GM19328 (cell line): ENCODE results near the gene SPATA31D3.
"Not testable (repeated sequence)": the region's sequence is repeated elsewhere in the genome, so short reads cannot be mapped to it uniquely, and the experiment has no call there.

Experiments used
- ATAC-seq: cut with Tn5 transposase; IDR thresholded peaks from one replicate; pipeline ENCODE4 v1.9.1; 2021; ENCODE audit warnings: mild to moderate bottlenecking, moderate library complexity; ENCODE audit not compliant: unreplicated experiment

SPATA31D3 gene

DNA sequence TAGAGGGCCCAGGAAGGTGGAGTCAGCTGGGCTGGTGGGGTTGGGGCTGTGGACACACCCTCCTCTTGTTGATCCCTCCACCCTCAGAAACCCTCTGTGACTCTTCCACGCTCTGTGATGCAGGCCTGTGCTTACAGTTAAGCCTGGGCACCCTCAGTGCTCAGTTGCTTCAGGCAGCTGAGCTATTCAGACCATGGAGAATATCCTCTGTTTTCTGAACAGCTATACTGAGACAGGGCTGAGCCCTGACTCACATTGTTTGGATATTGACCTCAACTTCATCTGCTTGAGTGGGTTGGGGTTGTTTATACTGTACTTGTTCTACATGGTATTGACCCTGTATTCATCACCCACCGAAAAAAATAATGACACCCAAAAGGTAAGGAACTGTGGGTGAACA is at the start of gene SPATA31D3:
SPATA31D3 (plus strand) TSS at position 108 of the 400 bp plus-strand sequence; CDS start at position 194, 86 bp downstream.
- ATAC-seq, result not testable (repeated sequence)

DNA sequence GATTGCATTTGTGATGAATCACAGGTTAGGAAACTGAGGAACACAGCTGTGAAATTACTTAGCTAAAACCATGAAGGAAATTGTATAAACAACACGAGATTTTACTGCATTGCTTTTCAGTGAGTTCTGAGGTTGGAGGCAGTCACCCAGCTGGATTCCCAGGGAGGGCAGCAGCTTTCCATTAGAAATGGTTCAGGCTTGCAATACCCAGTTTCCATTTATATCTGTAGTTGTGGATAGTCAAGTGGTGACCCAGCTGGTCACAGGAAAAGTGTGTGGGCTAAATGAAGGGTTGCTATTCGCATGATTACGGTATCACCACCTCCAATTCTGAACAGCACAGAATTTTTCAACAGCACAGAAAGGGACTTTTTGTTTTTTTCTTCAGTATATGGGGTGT is 49.4 kb upstream of the SPATA31D3 start:
- ATAC-seq, result no peak

DNA sequence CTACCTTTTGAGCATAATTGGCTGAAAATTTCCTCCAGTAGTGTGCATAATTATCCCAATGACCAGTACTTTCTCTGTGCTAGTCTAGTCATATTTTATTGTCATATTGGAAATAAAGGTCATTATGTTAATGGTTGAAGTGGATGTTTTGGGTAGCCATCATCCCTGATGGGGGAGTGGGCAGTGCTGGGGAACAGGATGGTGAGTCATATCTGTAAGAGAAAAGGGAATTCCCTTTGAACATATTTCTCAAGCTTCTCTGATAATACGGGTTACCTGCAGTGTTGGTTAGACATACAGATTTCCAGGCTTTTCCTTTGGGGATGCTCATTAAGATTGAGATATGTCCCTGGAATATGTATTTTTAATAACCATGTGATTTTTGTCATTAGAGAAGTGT is 48.4 kb upstream of the SPATA31D3 start:
- no peak for ATAC-seq

DNA sequence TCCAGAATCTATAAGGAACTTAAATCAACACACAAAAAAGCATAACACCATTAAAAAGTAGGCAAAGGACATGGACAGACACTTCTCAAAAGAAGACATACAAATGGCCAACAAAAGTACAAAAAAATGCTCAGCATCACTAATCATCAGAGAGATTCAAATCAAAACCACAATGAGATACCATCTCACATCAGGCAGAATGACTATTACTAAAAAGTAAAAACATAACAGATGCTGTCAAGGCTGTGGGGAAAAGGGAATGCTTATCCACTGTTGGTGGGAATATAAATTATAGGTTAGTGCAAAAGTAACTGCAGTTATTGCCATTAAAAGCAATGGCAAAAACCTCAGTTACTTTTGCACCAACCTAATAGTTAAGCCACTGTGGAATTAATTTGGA is 47.2 kb upstream of the SPATA31D3 start:
- no peak for ATAC-seq

DNA sequence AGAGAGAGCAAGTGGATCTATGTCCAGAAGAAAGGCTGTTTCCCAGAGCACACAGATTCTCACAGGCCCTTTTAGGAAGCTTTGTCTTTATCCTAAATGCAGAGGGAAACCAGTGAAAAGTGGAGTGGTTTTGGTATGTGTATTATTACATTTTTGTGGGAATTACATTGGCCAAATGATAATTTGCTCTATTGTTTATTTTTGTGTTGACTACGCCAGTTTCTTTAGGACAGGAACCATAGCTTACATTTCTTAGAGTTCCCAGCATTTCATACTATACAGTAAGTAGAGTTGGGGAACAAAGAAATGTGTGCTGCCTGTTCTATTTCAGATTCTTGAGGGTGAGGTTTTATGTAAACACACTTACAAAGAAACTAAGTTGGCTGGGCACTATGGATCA is 44.4 kb upstream of the SPATA31D3 start:
- ATAC-seq, result no peak

DNA sequence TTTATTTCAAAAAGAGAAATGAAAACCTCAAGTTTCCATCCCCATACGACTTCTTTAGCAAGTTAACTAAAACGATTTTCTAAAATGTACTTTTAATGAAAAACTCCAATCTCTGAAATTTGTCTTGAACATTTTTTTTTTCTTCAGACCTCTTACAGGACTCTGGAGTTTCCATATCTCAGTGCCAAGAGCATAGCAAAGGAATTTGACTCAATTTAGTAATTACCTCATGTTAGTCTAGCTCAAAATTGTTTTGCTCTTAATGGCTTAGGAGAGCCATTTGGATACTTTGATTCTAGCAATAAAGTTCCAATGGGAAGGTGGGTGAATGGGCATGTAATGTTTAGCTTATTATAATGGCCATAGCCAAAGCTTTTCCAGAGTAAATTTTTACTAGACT is 41.1 kb upstream of the SPATA31D3 start:
- no peak for ATAC-seq

DNA sequence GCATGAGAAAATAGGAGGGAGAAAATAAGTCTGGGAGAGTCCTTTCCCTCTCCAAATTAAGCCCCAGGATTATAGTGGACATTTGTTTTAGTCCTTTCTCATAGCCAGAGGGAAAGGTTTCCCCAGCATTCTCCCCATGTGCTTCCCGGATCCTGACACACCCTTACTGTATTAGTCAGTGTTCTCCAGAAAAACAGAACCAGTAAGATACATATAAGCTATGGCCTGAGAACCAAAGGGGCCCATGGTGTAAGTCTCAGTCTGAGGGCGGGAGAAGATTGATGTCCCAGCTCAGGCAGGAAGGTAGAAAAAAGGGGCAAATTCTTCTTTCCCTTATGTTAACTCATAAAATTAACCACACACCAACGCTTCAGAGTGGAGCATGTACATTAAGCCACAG is 40.7 kb upstream of the SPATA31D3 start:
- ATAC-seq, result no peak

DNA sequence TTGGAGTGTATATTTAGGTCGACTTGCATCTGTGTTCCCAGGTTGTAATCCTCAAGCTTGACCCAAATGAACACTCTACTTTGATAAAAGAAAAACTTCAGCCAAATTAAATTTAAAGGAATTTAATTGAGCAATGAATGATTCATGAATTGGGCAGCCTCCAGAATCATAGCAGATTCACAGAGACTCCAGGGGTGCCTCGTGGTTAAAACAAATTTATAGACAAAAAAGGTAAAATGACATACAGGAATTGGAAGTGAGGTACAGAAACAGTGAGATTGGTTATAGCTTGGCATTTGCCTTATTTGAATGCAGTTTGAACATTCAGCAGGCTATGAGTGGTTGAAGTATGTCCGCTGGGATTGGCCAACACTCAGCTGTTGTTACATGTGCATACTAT is 36.6 kb upstream of the SPATA31D3 start:
- no peak for ATAC-seq

DNA sequence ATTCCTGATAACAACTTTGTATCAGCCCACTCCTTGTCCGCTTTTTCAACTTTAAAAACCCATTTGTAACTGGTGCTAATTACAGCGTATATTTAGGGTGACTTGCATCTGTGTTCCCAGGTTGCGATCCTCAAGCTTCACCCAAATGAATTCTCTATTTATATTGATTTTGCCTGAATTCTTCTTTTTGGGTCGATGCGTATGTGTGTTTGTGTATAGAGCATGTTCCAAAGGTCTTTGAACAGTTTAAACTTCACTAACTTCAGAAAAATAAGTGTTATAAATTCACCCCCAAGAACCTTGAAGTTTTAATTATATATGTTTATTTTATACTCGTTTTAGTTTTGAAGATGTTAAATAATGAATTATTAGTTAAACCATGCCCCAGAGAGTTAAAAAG is 31.2 kb upstream of the SPATA31D3 start:
- no peak for ATAC-seq

DNA sequence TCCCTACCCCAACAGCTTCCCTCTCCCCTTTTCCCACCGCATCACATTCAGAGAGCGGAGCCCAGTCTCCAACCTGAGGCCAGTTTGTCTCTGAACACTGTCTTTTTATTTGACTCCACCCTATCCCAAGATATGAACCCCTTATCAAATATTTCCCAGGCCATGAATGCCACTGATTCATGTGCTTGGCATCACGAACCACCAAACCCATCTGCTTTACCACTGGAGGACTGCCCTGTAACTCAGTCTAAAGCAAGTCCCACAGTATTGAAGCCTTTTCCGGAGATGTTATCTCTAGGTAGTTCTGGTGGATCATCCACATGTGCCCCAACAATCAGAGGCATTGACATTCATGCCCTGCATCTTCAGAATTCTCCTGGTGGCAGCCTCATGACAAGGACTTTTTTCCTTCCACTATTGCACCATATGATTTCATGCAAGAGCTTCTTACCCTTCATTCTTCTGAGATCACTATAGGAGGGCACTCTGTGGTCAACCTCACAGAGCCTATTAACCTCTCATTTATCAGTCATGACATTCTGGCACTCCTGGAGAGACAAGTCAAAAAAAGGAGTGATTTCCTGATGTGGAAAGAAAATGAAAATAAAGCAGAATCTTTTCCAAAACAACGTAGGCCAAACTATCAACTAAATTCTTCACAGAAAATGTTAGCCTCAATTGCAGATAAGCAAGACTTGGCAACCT is 27.3 kb upstream of the SPATA31D3 start:
- ATAC-seq, result no peak

DNA sequence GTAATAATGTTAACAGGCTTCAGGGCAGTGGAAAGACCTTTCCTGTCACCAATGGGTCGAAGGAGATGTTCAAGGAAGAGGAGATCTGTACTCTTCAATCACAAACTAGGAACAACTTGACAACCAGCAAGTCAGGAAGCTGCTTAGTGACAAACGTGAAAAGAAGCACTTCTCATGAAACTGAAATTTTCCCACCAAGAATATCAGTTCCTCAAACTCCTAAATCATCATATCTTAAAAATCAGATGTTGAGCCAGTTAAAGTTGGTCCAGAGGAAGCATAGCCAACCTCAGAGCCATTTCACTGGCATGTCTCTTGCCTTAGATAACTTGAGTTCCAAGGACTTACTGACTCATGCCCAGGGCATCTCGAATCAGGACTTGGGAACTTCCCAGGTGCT is 24.8 kb upstream of the SPATA31D3 start:
- ATAC-seq, result not testable (repeated sequence)

DNA sequence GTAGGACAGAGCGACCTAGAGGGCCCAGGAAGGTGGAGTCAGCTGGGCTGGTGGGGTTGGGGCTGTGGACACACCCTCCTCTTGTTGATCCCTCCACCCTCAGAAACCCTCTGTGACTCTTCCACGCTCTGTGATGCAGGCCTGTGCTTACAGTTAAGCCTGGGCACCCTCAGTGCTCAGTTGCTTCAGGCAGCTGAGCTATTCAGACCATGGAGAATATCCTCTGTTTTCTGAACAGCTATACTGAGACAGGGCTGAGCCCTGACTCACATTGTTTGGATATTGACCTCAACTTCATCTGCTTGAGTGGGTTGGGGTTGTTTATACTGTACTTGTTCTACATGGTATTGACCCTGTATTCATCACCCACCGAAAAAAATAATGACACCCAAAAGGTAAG is 15.0 kb upstream of the SPATA31D3 start, which contains the start of gene SPATA31D4:
SPATA31D4 (plus strand) TSS at position 124 of the 400 bp plus-strand sequence; CDS start at position 210, 86 bp downstream.
- ATAC-seq, result not testable (repeated sequence)

DNA sequence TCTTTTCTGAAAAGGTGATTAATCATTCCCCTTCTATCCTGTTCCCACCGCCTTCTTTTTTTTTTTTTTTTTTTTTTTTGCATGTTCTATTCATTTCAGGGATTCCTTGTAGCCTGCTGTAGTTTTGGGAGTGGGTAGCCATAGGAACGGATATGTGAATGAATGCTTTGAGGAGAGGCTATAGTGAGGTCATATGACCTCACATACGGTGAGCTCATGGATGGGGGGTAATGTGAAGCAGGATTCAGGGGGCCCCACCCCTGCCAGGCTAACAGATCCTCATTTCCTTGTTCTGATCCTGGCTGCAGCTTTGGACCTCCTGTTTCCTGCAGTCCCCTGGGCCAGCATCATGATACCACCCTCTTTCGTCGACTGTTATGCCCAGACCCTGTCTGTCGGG is 13.2 kb upstream of the SPATA31D3 start:
- not testable (repeated sequence) for ATAC-seq

DNA sequence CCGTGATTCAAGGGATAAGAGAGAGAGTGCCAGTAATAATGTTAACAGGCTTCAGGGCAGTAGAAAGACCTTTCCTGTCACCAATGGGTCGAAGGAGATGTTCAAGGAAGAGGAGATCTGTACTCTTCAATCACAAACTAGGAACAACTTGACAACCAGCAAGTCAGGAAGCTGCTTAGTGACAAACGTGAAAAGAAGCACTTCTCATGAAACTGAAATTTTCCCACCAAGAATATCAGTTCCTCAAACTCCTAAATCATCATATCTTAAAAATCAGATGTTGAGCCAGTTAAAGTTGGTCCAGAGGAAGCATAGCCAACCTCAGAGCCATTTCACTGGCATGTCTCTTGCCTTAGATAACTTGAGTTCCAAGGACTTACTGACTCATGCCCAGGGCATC is 9.8 kb upstream of the SPATA31D3 start:
- not testable (repeated sequence) for ATAC-seq

DNA sequence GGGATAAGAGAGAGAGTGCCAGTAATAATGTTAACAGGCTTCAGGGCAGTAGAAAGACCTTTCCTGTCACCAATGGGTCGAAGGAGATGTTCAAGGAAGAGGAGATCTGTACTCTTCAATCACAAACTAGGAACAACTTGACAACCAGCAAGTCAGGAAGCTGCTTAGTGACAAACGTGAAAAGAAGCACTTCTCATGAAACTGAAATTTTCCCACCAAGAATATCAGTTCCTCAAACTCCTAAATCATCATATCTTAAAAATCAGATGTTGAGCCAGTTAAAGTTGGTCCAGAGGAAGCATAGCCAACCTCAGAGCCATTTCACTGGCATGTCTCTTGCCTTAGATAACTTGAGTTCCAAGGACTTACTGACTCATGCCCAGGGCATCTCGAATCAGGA is 5.3 kb downstream of the SPATA31D3 start:
- not testable (repeated sequence) for ATAC-seq

DNA sequence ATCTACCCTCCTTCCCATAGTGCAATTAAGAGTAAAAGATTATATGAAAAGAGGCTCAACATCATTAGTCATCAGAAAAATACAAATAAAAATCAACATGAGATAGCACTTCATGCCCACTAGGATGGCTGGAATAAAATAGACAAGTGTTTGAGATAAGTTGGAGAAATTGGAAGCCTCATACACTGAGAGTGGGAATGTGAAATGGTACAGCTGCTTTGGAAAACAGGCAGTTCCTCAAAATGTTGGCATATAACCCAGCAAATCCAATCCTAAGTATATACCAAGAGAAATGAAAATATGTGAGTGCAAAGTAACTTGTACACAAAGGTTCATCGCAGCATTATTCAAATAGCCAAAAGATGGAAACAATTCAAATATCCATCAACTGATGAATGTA is 9.8 kb downstream of the SPATA31D3 start:
- no peak for ATAC-seq

DNA sequence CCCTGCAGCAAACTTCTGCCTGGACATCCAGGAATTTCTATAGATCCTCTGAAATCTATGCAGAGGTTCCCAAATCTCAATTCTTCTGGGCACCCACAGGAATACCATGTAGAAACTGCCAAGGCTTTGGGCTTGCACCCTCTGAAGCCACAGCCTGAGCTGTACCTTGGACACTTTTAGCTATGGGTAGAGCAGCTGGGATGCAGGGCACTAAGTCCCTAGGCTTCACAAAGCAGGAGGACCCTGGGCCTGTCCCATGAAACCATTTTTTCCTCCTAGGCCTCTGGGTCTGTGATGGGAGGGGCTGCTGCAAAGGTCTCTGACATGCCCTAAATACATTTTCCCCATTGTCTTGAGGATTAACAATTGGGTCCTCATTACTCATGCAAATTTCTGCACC is 12.3 kb downstream of the SPATA31D3 start:
- ATAC-seq, result no peak

DNA sequence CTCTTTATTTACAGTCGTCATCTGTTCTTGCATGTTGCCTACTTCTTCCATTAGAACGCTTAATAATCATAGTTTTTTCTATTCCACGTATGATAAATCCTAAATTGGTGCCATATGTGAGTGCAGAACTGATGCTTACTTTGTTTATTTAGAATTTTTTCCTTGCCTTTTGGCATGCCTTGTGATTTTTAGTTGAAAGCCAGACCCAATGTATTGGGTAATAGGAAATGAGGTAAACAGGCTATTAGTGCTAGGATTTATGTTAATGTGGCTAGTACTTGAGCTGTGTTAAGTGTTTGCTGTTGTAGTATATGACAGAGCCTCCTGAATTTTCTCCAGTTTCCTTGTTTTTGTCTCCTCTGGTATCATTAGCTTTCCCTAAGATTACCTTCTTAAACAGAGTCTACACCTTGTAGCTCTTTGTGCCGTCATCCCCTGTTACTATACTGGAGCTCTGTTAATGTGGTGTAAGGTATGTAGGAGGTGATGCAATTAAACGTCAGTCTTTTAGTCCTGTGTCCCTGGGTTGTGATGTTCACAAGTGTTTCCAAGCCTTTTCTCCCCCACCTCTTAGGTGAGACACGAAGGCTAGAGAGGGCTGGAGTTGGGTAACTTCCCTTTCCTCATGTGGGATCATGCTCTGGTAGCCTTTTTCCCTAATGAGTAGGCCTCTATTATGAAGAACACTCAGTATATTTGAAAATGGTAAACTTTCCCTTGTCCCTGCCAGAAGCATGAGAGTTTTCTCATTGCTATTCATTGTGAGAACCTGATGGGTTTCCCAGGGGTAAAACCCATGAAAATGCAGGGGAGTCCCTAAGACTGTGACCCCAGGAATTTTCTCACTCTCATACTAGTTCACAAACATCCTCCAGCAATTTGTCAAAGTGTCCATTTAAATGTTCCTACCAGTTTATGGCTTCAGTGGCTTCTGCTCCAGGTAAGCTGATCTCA is 21.2 kb downstream of the SPATA31D3 start:
- ATAC-seq, result no peak

DNA sequence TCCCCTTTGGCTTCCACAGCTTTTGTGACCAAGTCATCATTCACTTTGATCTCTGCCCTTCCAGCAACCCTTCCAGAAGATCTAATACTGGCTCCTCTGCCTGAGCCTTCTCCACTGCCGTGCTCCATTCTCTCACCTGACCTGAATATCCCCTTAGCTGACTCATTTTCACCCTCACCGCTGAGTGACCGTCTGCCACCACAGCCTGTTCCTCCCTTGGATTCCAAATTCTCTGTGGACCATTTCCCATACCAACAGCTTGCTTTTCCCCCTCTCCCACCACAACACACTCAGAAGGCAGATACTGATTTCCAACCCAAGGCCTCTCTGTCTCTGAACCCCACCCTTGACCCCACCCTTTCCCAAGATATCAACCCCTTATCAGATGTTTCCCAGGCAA is 24.7 kb downstream of the SPATA31D3 start:
- ATAC-seq, result no peak

DNA sequence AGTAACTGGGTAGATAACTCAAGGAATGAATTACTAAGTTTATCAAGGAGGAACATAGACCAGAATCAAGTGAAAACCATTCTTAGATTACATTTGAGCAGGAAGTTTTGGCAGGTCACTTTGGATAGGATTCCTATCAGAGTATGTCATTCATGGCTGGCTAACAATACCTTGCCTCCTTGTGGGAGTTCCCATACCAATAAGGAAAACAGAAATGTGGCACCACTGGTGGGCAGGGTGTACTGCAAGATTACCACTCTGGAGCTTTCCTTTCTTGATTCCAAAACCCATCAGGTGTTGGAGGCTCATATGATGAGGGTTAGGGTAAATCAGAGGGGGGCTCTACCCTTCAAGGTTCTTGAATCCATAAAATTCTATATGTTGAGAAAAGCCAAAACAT is 26.7 kb downstream of the SPATA31D3 start:
- no peak for ATAC-seq

DNA sequence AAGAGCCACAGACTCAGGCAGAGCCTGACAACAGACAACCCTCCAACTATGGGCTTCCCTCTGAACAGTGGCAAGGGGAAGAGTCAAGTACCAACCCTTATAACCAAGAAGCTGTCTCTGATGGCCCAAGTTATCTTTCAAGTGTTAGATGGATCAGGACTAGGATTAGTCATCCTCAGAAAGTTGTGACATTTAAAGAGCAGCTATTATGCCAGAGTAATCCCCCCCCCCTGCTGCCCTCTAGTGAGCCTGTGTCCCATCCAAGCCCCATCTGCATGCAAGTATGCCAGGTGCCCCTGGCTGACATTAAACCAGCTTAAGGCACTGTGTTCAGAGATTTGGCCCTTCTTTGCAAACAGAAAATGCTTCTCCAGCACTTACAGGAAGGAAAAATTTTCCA is 28.4 kb downstream of the SPATA31D3 start:
- no peak for ATAC-seq

DNA sequence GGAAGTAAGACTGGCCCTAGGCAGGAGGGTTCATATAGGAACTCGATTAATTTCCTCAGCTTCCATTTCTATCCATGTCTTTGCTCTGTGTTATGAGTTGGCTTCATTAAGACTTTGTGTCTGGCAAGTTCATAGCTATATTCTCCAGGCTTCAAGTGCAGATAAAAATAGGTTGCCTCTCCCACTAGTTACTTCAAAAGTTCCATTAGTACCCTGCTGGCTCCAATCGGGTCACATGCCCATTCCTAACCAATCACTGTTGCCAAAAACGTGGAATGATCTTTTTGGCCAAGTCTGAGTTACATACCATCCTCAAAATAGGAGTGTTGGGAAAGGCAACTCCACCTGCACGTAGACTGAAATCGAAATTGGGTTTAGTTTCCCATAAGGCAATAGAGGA is 31.5 kb downstream of the SPATA31D3 start:
- no peak for ATAC-seq
